ENCODE results near the gene METRNL.

- no peak for TF ChIP-seq CTCF (conservative IDR thresholded peaks at IDR 0.05)
- no peak for TF ChIP-seq EZH2 (IDR thresholded peaks at IDR 0.05; ENCODE audit: low read depth)
Measured at GRCh38 chr17:83117583-83117982, 38.2 kb downstream of the METRNL start.

Data from PC-9 (cell line).